NOMO-1 treated with DMSO at 0.1 percent for 48 hours (cell line): Measurements from ENCODE around the gene HSPA12A.

Source experiments
- DNase-seq: peaks from one replicate; lab custom pipeline; 2025; ENCODE audit not compliant: unreplicated experiment; lab: John Stamatoyannopoulos, UW

The HSPA12A gene

DNA sequence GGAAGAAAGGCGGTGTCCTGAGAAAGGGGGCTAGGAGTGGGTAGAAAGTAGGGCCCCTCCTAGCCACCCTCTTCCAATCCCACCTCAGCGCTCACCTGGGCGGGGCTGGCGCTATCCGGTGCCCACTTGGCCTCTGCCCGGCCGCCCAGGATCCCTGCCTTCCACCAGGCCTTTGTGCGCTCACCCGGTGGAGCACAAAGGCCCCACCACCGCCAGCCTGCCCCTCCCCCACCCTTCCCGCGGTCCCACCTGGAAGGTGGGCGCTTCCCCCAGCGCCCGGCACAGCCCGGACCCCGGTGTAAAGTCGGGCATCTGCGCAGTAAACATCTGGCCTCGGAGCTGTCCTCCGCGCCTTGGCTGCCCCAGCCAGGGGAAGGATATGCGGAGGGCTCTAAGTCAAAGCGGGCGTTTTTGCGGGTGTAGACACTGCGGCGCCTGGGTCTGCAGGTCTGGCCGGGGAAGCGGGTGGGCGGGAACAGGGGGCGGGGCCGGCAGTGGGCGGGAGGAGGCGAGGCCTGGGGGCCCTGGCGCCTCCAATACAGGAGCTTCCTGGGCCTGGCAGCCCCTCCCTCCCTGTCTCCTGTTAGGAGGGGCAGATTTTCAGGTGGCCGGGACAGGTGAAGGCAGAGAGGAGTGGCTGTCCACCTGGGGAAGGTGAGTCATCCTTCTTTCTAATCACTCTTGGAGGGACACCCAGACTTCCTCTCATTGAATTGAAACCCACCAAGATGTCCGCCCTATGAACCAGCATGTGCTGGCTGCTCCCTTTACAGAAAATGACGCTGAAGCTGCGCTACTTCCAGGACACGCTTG, 72.3 kb downstream of the HSPA12A start:
- DNase-seq = no peak

DNA sequence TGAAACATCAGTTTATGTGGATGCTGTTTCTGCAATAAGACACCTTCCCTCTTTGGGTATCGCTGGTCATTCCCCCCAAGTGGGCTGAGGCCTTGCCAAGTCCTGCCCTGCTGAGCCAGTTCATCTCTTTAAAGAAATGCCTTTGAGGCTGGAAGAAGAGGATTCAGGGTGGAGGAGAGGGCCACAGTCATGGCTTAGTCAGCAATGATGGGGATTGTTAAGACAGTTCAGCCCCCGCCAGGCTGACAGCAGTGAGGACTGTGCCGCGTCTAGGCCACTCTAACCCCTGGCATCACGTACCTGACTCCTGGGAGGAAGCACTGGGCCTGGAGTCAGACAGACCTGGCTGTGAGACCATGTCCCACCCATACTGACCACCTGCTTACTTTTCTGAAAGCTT, 73.3 kb downstream of the HSPA12A start:
- no peak for DNase-seq

DNA sequence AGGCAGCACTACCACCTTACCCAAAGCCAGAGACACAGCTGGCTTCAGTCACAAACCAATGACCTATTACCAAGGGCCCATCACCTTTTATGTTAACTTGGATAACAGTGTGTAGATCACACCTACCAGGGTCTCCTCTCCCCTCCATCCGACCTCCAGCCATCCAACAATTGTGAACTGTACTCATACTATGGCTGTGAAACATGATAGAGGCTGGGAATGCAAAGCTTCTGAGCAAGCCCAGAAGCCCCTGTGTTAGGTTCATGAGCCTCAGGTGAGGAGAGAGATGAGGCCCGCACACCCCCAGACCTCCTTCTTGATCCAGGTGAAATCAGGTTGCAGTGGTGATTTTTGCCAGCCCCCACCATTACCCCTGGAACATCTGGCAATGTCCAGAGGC, 73.9 kb downstream of the HSPA12A start:
- no peak for DNase-seq

DNA sequence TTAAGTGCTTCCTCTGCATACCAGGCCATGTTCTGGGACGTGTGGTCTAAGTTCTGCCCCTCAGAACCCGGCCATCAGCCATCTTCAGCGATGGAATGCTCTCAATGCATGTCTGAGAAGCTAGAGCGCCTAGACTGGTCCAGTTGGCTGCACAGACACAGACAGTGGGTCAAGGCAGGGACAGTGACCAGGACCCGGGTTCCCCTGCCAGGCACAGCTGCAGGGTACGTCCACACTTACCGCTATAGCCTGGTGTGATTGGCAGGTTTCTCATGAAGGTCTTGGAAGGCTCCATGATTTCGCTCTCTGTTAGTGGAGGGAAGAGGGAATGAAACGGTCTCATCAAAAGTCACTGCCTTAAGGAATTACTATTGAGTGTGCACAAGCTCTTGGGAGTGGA, 74.3 kb downstream of the HSPA12A start:
- DNase-seq = no peak

DNA sequence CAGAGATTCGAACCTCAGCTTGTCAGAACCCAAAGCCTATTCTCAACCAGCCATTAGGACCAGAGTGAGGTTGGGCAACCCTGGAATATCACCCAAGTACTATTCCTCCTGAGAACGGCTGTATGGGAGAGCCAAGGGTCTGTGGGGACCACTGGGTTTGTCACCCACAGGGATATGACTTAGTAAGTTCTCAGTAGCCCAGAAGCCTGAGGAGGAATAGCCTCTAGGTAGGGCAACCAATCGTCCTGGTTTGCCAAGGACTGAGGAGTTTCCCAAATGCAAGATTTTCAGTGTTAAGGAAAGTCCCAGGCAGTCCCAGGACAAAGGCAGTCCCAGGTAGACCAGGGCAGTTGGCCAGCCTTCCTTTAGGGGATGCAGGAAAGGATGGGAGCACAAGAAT, 74.9 kb downstream of the HSPA12A start:
- DNase-seq = no peak

DNA sequence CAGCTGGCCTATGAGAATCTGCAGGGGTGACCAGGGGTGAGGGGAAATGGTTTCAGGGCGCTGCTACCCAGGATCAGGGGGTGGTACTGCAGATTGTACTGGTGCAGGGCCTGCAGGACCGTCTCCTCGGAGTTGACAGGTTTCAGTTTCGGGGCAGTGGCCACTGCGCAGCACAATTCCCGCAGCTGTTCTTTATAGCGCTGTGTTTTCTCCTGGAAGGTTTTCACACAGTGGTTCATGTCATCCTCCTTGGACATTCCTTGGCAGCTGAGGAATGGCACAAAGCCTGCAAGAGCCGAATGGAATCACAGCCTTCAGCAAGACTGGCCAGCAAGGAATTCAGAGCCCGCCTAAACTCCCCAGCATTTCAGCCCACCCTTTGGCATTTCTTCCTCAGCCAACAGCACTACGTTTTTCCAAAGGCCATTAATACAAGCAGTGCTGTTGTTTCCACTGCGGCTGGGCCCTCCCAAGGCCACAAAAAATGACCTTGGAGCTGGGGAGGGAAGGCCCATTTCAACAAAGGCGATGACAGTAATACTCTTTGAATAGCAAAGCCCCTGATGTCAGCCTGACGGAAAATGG, 76.7 kb downstream of the HSPA12A start:
- no peak for DNase-seq

DNA sequence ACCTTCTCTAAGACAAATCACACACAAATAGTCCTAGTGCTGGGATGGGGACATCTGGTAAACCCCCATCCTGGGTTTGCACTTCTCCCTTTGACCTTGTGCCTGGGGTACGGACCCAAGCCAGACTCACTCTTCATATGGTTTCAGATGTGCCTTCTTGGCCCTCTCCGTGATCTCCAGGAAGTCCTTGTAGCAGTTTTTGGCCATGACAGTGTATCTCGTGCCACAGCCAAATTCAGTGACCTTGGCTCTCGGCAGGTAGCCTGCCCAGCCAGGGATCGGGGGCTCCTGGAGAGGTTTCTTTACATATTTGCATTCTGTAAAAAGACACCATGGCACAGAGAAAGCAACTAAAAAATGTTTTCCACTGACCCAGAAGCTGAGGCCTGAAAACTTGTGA, 77.7 kb downstream of the HSPA12A start:
- DNase-seq = no peak

DNA sequence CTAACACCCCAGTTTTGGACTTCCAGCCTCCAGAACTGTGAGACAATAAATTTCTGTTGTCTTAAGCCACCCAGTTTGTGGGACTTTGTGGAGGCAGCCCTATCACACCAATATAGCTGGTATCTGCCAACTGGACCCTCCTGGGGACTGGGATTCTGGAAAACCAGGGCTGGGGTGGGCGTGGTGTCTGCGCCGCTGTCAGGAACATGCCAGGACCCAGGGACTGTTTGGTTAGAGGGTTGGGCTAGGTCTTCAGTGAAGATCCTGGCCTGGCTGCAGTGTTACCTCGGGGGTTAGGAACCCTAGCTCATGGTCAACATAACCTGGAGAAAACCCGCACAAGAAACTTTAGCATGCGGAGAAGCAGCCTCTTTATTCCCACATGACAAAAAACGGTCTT, 79.0 kb downstream of the HSPA12A start:
- no peak for DNase-seq

DNA sequence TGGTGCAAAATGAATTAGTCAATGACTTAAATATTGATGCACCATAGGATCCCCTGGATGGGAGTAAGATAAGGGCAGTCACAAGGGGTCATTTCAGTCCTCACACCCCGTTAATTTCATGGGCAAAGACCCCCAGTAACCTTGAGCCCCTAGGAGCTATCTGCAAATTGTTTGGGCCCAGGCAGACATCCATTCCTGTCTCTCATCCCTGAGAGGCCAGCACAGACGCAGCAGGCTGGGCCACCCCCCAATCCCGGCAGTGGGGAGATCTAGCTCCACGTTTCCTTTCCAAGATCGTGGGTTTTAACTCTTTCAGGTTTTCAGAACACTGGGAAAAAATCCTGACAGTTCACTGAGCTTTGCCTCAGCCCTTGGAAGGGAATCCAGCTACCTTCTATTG, 81.5 kb downstream of the HSPA12A start:
- no peak for DNase-seq

DNA sequence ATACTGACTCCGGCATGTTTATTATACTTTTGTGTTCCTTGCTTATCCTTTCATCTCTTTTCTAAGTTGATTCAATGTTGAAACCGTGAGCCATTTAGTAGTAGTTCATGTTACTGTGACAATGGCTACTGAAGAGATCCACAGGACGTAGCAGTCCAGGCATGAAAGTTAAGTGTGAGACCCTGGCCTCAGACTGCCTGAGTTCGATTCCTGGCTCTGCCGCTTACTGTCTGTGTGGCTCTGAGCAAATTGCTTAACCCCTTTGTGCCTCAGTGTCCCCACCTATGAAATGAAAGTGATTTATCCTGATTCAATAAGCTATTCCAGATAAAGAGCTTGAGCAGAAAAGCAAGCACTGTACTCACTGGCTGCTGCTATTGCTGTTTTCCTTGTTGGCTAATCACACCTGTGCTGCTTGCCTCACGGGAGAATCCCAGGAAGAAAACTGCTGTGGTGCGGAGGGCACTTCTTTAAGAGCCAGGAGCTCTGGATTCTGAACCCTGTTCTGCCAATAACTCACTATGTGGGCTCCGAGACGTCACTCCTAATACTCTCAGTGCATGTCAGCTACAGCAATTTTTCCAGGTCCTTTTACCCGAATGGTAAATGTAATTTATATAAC, 83.2 kb downstream of the HSPA12A start:
- DNase-seq = no peak

DNA sequence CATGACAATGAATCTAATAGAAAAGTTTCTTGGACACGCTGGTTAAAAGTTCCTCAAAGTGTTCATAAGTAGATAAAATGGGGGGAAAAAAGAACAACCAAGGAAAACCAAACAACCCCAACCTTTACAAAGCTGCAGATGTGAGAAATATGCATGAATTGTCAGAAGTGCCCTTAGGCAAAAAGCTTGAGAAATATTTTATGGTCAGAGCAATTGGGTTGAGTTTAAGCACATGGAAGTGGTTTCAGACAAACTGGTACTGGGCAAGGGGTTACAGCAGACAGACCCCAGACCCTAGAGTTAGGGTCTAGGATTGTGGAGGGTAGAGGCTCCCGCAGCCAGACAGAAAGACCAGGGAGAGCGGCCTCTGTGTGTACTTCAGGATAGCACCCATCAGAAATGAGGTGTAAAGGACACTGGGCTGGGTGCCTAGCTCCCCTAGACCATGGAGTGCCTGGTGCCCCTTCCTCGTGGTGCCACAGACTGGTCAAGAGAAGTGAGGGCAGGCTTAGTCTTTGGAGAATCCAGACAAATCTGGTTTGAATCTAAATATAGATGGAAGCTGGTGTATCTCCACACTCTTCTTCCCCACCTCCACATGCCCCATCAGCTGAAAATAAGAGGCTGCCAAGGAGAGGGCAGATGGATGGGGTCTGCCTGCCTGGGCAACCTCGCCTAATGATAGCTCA, 84.4 kb downstream of the HSPA12A start:
- no peak for DNase-seq

DNA sequence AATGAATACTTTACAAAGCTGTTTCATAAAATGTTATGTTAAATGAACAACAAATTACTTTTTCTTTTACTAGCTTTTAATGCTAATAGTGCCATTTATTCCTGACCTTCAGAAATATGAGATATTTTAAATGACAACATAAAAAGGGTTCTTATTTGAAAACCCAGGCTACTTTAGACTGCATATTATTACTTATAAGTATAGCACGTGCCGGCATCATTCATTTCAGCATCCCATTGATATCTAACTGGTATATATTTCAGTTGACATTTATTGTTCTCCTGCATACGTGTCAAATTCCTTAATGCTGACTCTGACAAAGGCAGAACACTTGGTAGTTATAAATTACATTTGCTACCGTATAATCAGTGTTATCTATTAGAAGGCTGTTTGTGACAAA, 86.3 kb downstream of the HSPA12A start:
- DNase-seq = no peak

DNA sequence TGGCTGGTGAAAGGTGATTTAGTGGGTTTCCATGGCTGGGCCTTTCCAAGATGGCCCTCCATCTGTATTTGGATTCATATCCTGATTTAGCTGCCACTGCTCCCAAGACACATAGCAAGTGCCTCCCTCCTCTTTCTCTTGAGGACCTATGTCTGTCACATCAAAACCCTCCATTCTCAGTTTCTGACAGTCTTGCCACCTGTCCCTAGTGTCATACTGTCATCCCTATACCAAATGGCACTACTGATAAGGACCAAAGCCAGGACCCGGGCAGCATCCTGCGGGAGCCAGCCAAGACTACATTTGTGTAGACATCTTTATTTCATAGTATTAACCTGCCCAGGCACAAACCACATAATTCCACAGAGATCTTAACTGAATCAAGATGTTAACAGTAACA, 86.8 kb downstream of the HSPA12A start:
- no peak for DNase-seq

DNA sequence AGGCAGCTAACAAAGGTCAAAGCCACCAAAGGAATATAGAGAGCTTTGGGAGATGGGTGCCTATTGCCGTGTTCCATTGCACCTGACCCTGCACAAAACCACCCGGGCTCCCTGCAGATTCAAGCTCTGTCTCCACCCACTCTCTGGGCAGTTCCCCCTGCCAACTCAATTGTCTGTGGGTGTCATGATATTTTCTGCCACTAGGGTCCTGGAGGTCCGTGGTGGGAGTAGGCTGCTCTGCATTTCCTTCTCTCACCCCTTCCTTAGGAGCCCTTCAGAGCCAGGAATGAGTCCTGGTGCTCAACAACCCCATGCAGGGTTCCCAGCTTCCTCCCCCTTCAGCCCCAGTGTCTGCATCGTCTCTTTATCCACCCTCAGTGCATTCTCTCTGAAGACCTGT, 87.5 kb downstream of the HSPA12A start:
- no peak for DNase-seq

DNA sequence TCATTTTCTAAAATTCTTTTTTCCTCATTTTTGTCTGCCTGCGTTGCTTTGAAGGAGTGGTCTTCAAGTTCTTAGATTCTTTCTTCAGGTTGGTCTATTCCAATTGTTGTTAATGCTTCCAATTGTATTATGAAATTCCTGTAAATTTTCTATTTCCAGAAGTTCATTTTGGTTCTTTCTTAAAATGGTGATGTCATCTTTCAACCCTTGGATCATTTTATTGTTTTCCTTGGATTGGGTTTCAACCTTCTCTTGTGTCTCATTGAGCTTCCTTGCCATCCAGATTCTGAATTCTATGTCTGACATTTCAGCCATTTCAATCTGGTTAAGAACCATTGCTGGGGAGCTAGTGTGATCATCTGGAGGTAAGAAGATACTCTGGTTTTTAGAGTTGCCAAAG, 88.5 kb downstream of the HSPA12A start:
- DNase-seq = no peak

DNA sequence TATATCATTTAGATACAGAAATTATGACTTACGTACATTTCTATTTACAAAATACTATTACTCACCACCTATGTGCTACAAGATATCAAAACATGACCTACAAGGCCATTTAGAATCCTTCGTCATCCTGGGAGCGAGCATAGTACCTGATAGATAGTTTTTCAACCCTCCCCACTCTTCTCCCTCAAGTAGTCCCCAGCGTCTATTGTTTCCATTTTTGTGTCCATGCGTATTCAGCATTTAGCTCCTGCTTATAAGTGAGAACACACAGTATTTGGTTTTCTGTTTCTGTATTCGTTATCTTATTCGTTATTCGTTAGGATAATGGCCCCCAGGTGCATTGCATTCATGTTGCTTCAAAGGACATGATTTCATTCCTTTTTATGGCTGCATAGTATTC, 93.5 kb downstream of the HSPA12A start:
- no peak for DNase-seq

DNA sequence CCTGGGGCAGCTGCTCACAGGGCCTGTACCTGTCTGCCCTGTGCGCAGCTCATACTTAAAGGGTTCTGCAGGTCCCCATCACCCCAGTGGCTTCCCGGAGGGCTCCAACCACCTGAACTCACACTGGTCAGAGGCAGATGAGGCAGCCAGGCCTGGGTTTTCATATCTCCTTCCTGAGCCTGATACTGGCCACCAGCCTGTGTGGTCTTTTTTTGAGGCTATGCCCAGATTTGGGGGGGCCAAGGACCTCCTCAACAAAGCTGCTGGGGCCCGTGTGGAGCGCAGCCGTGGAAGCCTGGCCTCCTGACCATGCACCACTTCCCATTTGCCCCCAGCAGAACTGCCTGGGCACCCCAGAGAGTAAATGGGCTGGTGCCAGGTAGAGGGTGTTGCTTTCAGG, 95.9 kb downstream of the HSPA12A start:
- DNase-seq = no peak

DNA sequence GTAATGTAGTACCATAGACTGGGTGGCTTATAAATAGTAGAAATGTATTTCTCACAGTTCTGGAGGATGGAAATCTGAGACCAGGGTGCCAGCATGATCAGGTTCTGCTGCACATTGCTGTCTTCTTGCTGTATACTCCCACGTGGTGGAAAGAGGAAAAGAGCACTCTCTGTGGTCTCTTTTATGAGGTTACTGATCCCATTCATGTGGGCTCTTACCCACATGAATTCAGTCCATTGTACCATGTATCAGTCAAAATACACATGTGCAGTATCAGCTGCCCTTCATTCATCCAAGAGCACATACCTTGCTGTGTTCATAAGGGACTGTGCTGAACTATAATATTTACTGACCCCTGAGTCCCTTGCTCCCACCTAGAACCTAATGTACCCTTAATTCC, 104.5 kb downstream of the HSPA12A start:
- DNase-seq = no peak

DNA sequence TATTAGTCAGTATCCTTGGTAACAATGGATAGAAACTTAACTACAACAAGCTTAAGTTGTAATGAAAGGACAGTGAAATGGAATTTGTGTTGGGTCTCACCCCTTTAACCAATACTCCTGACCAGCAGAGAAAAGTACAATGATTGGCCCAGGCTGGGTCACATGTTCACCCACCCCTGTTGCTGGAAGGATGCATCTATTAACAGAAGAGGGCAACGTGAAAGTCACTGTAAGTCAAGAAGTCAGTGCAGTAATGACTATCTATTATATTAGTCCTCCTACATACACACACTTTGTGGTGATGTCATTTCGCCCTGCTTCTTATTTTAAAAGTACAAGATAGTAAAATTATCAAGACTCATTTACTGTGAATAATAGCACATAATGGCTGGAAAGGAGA, 105.4 kb downstream of the HSPA12A start:
- no peak for DNase-seq

DNA sequence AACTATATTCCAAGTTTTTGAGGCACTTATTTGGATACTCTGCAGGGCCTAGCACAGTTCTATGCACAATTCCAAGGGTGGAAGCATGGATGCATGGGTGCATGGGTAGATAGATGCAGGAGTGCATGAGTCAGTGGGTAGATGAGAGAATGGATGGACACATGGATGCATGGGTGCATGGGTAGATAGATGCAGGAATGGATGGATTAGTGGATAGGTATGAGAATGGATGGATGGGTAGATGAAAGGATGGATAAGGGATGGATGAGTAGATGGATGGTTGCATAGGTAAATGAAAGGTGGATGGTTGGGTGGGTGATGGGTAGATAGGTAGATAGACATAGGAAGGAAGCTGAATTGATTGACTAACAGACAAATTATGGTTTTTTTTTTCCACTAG, 106.0 kb downstream of the HSPA12A start:
- no peak for DNase-seq

DNA sequence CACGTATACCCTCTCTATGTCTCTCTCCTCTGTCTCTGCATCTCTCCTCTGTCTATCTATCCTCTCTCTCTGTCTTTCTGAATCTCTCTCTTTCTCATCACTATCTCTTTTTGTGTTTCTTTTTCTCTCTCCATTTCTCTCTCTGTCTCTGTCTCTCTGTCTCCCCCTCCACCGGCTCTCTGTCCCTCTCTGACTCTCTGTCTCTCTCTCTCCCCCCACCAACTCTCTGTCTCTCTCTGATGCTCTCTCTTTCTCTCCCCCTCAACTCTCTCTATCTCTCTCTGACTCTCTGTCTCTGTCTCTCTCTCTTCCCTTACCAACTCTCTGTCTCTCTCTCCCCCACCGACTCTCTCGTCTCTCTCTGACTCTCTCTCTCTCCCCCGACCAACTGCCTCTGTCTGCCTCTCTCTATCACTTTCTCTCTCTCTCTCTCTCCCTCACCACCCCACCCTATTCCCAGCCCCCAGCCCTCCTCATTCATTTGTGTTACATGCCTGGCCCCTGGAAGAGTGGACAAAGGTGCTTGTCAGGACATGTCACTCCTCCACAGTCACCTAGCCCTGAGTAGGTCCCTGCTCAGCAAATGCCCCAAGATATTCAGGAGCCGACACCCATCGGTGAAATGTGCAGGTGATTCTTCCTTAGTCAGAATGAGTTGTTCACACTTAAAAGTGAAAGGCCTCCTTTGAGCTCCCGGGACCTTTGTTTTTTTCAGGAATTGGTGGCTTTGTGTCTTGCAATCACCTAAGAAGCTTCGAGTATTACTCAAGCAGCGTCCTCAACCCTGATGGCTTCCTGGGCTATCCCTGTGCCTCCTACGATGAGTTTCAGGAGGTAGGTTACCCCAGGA, 108.0 kb downstream of the HSPA12A start:
- DNase-seq = no peak
